Ascending aorta (tissue), 2 donors: Measurements from ENCODE around the gene RTRAF. TPM values are rescaled to one million over a fixed set of nuclear protein-coding genes. Genes with fewer than 3 reads are reported as not detected.

Source experiments
- DNase-seq, 2 donors: peaks; one replicate each; pipeline ENCODE4 v3.0.0-alpha.2; 2019; ENCODE audit warnings: low spot score in 2 of 2
- H3K27ac ChIP-seq, 2 donors: fragments of 200-600 bp; sonication (generic); one replicate each; pipeline ENCODE4 v1.5.1; 2016 to 2017; ENCODE audit warnings: mild to moderate bottlenecking in 1 of 2
- H3K27me3 ChIP-seq: fragments of 200-600 bp; sonication (generic); one replicate; pipeline ENCODE4 v1.5.1; 2017
- H3K36me3 ChIP-seq, 2 donors: fragments of 200-600 bp; sonication (generic); one replicate each; pipeline ENCODE4 v1.5.1; 2016
- H3K4me1 ChIP-seq, 2 donors: fragments of 200-600 bp; sonication (generic); one replicate each; pipeline ENCODE4 v1.5.1; 2016 to 2017; ENCODE audit warnings: mild to moderate bottlenecking in 1 of 2
- H3K4me3 ChIP-seq, 2 donors: fragments of 200-600 bp; sonication (generic); one replicate each; pipeline ENCODE4 v1.5.1; 2016 to 2017; ENCODE audit warnings: mild to moderate bottlenecking in 1 of 2
- H3K9me3 ChIP-seq, 2 donors: fragments of 200-600 bp; sonication (generic); one replicate each; pipeline ENCODE4 v1.5.1; 2016
- CTCF ChIP-seq, 3 experiments: fragments of 200-600 bp in 2 of 3; fragments of 450-650 bp in 1 of 3; sonication (generic) in 2 of 3; IDR thresholded peaks; one replicate each; pipeline ENCODE4 v1.5.1; 2016 to 2019; ENCODE audit warnings: antibody characterized with exemption in 3 of 3, mild to moderate bottlenecking in 1 of 3, moderate library complexity in 1 of 3
- intact Hi-C: fragments of 100-400 bp; cut with DNase I; formaldehyde crosslinking; loops from one replicate; pipeline ENCODE4 v1.15.1; 2023
- total RNA-seq: library from RNA; depleted of rRNA; stranded (reverse); fragments of >200 nt; gene quantifications from one replicate; pipeline ENCODE4 v1.1.0, GENCODE V29; 2016

RTRAF gene
- total RNA-seq, 1 donor from 2014 or later: 15.3 TPM

GRCh38 chr14:51963286-51963685 lies 26.1 kb upstream of the RTRAF start:
- Histone ChIP-seq H3K9me3 (no peaks in the 10 kb centered on the region), H3K27ac (no peak overlapping the region), H3K4me3 (no peak overlapping the region), H3K36me3 (no peaks in the 10 kb centered on the region), H3K27me3 (no peaks in the 10 kb centered on the region), H3K4me1 (no peaks in the 10 kb centered on the region)
- intact Hi-C loops: no loop called here
- no peak for TF ChIP-seq CTCF (IDR thresholded peaks at IDR 0.05)
- DNase-seq: no peak

- no peak for DNase-seq
- H3K4me1 ChIP-seq: no peaks in the 10 kb centered on the region
- intact Hi-C loops: no loop called here
Measured at GRCh38 chr14:51967521-51967920, 21.8 kb upstream of the RTRAF start.

GRCh38 chr14:51969852-51970540 lies 19.4 kb upstream of the RTRAF start:
- intact Hi-C loops: no loop called here
- no peak overlapping the region for H3K27ac ChIP-seq
- no peaks in the 10 kb centered on the region for H3K9me3 ChIP-seq

More at GRCh38 chr14:51967521-51967920, 21.8 kb upstream of the RTRAF start:
- no peak overlapping the region for H3K27ac ChIP-seq
- no peak for TF ChIP-seq CTCF (IDR thresholded peaks at IDR 0.05)
- H3K9me3 ChIP-seq: no peaks in the 10 kb centered on the region
- no peaks in the 10 kb centered on the region for H3K36me3 ChIP-seq
- no peaks in the 10 kb centered on the region for H3K27me3 ChIP-seq
- H3K4me3 ChIP-seq: no peak overlapping the region

GRCh38 chr14:51972566-51972965 lies 16.8 kb upstream of the RTRAF start:
- TF ChIP-seq CTCF (IDR thresholded peaks at IDR 0.05): no peak
- intact Hi-C loops: no loop called here
- H3K4me1 ChIP-seq: no peaks in the 10 kb centered on the region
- no peaks in the 10 kb centered on the region for H3K36me3 ChIP-seq
- no peaks in the 10 kb centered on the region for H3K27me3 ChIP-seq
- no peaks in the 10 kb centered on the region for H3K9me3 ChIP-seq
- H3K27ac ChIP-seq: no peak overlapping the region
- no peak for DNase-seq
- H3K4me3 ChIP-seq: no peak overlapping the region

More at GRCh38 chr14:51969852-51970540, 19.4 kb upstream of the RTRAF start:
- TF ChIP-seq CTCF (IDR thresholded peaks at IDR 0.05): no peak
- Histone ChIP-seq H3K27me3 (no peaks in the 10 kb centered on the region), H3K4me1 (no peaks in the 10 kb centered on the region), H3K36me3 (no peaks in the 10 kb centered on the region), H3K4me3 (no peak overlapping the region)
- DNase-seq: no peak

GRCh38 chr14:51977075-51977474 lies 12.3 kb upstream of the RTRAF start:
- no peak for TF ChIP-seq CTCF (IDR thresholded peaks at IDR 0.05)
- peaks cover 0 to 2% of the 10 kb centered on the region in 2 donors for H3K4me1 ChIP-seq
- DNase-seq: no peak
- no peak overlapping the region for H3K4me3 ChIP-seq
- no peaks in the 10 kb centered on the region for H3K9me3 ChIP-seq
- no peak overlapping the region for H3K27ac ChIP-seq
- no peaks in the 10 kb centered on the region for H3K27me3 ChIP-seq
- H3K36me3 ChIP-seq: no peaks in the 10 kb centered on the region
- intact Hi-C loops: no loop called here
